IPS-11a (cell line): ENCODE data around the gene RBM14.
"Not testable (repeated sequence)": the region's sequence is repeated elsewhere in the genome, so short reads cannot be mapped to it uniquely, and the experiment has no call there.

Experiments
- H3K4me3 ChIP-seq: one replicate; pipeline ENCODE4 v1.5.1; 2013; ENCODE audit warnings: low read depth, low read length, control low read depth

Gene RBM14, protein sequence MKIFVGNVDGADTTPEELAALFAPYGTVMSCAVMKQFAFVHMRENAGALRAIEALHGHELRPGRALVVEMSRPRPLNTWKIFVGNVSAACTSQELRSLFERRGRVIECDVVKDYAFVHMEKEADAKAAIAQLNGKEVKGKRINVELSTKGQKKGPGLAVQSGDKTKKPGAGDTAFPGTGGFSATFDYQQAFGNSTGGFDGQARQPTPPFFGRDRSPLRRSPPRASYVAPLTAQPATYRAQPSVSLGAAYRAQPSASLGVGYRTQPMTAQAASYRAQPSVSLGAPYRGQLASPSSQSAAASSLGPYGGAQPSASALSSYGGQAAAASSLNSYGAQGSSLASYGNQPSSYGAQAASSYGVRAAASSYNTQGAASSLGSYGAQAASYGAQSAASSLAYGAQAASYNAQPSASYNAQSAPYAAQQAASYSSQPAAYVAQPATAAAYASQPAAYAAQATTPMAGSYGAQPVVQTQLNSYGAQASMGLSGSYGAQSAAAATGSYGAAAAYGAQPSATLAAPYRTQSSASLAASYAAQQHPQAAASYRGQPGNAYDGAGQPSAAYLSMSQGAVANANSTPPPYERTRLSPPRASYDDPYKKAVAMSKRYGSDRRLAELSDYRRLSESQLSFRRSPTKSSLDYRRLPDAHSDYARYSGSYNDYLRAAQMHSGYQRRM

DNA sequence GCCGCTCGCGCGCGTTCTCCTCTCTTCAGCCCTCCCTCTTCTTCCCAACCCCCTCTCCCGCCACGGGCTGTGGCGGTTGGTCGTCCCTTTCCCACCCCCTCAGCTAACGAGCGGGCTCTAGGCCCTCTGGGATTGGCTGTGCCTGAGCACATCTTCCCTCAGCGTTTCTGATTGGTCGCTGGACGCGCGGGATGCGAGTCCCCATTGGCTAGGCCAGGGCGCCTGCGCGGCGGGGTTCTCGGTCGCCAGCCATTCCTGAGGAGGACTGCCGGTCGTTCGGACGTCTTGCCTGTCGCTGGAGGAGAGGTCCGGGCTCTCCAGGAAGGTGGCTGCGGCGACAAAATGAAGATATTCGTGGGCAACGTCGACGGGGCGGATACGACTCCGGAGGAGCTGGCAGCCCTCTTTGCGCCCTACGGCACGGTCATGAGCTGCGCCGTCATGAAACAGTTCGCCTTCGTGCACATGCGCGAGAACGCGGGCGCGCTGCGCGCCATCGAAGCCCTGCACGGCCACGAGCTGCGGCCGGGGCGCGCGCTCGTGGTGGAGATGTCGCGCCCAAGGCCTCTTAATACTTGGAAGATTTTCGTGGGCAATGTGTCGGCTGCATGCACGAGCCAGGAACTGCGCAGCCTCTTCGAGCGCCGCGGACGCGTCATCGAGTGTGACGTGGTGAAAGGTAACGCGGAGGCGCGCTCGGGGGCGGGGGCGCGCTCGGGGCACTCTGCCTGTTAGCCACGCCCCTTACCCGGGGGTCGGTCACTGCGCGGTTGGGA lies at the start of gene RBM14:
Gene RBM14, plus strand, starts transcription at position 252 of the 776 bp plus-strand sequence. Its CDS starts 91 bp downstream, at position 343.
- peak within 1 kb of the TSS; percentile 98 for H3K4me3 ChIP-seq

DNA sequence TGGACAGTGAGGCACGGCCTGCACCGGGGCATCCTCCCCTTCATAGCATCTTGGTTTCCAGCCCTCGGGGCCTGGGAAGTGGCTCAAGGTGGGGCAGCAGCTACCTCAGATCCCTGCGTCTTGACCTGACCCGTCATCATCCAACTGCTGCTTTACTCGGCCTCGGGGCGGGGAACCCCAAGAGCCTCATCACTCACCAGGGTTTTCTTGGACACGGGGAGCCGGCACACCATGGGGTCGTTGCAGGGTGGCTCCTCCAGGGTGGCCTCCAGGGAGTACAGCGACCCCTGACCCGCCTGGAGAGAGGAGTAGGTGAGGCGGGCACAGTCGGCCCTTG lies 48.7 kb upstream of the RBM14 start:
- H3K4me3 ChIP-seq: no peak overlapping the region

GRCh38 chr11:66568124-66568916 lies 48.1 kb upstream of the RBM14 start, which contains the start of gene CTSF:
Gene CTSF (minus strand): TSS chr11:66568606. CDS start chr11:66568486, 120 bp downstream.
- H3K4me3 ChIP-seq: no peak within 1 kb of the TSS

- H3K4me3 ChIP-seq: no peak overlapping the region
Observed at GRCh38 chr11:66569076-66569475, 47.4 kb upstream of the RBM14 start.

DNA sequence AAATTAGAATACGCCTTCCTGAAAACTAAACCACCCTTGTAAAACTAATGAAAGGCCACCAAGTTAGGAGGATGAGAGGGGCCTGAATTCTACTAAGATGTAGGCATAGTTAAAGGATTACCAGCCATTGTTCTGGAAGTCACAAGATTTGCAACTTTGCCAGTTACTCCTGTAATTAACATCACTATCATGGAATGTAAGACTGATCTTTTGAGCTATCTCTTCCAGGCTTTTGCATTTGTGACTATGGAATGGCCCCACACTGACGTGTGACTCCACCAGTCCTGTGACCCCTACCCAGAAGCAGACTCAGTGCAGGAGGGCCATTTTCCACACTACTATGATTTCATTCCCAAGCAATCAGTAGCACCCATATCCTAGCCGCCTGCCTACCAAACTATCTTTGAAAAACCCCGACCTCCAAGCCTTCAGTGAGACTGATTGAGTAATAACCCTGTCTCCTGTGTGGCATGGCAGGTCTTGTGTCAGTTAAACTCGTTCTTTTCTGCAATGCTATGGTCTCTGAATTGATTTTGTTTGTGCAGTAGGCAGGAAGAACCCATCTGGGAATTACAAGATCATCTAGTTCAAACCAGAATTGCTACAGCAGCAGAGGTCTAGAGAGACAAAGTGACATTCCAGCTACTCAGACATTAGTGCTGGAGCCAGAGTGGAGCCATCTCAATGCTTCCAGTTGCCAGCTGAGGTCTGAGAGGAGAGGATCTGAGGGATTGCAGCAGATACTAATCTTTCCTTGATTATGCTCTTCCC lies 46.2 kb upstream of the RBM14 start:
- H3K4me3 ChIP-seq: no peak overlapping the region

DNA sequence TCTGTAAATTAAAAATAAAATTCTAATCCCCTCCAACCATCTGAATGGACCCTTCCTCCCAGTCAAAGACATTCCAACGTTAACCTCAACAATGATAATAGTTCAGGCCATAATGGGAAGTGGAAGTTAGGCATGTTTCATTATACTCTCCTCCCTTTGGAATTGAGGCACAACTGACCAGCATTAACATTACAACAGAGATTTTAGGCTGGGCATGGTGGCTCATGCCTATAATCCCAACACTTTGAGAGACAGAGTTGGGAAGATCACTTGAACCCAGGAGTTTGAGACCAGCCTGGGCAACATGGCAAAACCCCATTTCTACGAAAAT lies 45.6 kb upstream of the RBM14 start:
- no peak overlapping the region for H3K4me3 ChIP-seq

DNA sequence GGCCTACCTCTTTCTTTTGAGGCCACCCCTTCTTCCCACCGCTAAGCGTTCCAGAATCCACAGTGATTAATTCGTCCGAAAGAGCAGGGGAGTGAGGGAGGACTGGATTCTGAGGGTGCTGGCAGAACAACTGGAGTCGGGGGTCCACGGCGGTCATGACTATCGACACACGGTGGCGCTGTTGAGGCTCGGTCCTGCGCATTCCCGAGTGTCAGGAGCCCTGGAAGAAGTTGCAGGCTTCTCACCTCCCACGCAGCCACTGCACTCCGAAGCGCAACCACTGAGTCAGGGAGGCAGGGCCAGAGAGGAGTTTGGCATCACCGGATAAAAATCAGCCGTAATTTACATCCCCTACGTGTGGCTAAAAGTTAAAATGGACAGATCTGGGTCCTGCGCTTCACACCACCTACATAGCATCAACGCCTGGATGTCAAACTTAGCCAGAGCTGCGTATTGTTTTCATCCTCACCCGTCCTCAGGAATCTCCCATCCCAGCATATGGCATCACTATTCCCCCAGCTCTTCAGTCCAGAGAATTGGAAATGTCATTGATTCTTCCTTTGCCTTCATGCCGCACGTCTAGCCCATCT lies 37.3 kb upstream of the RBM14 start:
- H3K4me3 ChIP-seq: no peak overlapping the region

GRCh38 chr11:66580803-66581202 lies 35.6 kb upstream of the RBM14 start:
- no peak overlapping the region for H3K4me3 ChIP-seq

DNA sequence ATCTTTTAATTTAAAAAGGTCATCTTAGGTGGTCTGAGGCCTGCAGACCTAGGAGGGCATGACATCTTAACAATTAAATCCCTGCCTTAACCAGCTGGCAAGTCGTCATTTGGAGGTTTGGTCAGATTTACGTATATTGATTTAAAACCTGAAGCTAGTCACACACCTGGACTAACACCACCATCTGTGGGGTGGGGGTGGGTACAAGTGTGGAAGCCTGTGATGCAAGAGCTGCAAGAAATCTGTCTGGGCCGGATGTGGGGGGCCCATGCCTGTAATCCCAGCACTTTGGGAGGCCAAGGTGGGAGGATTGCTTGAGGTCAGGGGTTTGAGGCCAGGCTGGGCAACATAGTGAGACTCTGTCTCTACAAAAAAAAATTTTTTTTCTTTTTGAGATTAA lies 35.2 kb upstream of the RBM14 start:
- no peak overlapping the region for H3K4me3 ChIP-seq

DNA sequence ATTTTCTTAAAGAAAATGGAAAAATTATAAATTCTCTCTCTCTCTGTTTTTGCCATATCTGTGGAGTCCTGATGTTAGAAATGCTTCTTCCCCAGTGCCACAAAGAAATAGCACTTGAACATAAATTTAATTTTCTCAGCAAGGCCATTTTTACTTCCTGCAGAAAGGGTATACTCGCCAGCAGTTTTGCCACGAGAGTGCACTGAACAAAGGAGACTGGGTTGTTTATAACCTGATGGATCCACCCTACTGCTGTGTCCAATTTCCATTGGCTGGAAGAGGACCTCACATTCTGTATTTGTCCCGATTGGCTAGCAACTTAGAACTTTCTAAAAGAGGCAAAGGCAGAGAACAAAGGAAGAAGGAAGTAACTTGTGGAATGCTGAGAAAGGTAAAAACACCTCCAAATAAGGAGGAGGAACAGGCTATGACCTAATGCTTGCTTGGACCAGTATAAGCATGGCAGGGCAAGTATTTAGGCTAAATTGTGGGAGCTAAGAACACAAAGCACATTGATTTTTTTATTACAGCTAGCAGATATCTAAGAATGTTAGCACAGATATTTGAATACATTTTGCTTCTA lies 33.8 kb upstream of the RBM14 start:
- H3K4me3 ChIP-seq: not testable (repeated sequence)

DNA sequence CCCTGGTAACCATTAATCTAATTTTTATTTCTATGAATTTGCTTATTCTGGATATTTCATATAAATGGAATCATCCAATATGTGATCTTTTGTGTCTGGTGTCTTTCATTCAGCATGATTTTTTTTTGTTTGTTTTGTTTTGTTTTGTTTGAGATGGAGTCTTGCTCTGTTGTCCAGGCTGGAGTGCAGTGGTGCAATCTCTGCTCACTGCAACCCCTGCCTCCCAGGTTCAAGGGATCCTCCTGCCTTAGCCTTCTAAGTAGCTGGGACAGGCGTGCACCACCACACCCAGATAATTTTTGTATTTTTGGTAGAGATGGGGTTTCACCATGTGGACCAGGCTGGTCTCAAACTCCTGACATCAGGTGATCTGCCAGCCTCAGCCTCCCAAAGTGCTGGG lies 31.0 kb upstream of the RBM14 start:
- not testable (repeated sequence) for H3K4me3 ChIP-seq

- H3K4me3 ChIP-seq: no peak overlapping the region
Observed at GRCh38 chr11:66586136-66586535, 30.3 kb upstream of the RBM14 start.

DNA sequence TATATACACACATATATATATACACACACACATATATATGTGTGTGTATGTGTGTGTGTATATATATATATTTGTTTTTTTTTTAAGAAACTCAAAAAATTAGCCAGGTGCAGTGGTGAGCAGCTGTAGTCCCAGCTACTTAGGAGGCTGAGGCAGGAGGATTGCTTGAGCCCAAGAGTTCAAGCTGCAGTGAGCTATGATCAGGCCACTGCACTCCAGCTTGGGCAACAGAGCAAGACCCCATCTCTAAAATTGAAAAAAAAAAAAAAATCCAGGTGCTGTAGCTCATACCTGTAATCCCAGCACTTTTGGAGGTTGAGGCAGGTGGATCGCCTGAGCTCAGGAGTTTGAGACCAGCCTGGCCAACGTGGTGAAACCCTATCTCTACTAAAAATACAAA lies 27.1 kb upstream of the RBM14 start:
- H3K4me3 ChIP-seq: not testable (repeated sequence)

DNA sequence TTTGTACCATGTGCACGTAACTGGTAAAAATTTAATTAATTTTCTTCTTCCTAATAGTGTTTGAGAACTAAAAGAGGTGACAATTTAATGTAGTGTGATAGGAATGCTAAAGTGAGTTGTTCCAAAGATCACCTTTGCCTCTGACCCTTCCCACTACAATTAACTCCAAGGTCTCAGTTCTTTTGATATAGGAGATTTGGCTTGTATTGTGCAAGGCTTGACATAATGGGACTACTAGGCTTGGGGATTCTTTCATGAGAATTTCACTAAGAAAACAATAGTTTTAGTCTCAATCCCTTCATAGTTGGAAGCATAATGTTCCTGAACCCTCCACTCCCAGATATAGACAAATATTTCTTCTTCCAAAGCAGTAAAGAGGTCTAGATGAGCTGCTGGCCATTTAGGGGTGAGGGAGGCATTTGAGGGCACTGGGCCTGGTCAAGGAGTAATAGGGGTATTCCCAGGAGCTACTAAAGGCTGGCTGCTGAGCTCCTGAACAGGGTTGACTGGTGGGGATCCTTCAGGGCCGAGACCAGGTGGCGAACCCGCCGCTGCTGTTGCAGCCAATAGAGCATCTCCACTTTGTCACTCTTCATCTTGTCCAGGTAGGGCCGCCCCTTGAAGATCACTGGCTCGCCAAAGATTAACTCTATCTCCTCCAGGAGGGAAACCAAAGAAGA lies 26.3 kb upstream of the RBM14 start:
- no peak overlapping the region for H3K4me3 ChIP-seq

DNA sequence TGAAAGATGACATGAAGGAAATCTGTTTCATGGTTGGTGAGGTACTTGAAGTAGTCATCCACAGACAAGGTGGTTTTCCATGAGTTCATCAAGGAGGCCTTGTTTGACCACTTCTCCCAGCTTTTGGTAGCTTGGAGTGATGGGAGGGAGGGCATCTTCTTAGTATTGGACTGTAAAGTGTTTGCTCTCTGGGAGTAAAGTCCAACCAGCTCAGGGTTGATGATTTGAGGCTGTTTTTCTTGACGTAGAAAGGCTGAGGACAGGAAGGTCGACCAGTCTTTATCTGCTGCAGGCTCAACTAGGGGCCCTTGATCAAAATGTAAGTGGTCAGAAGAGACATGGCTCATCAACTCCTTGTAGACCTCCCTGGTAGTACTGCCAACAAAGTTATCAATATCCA lies 25.3 kb upstream of the RBM14 start:
- no peak overlapping the region for H3K4me3 ChIP-seq

DNA sequence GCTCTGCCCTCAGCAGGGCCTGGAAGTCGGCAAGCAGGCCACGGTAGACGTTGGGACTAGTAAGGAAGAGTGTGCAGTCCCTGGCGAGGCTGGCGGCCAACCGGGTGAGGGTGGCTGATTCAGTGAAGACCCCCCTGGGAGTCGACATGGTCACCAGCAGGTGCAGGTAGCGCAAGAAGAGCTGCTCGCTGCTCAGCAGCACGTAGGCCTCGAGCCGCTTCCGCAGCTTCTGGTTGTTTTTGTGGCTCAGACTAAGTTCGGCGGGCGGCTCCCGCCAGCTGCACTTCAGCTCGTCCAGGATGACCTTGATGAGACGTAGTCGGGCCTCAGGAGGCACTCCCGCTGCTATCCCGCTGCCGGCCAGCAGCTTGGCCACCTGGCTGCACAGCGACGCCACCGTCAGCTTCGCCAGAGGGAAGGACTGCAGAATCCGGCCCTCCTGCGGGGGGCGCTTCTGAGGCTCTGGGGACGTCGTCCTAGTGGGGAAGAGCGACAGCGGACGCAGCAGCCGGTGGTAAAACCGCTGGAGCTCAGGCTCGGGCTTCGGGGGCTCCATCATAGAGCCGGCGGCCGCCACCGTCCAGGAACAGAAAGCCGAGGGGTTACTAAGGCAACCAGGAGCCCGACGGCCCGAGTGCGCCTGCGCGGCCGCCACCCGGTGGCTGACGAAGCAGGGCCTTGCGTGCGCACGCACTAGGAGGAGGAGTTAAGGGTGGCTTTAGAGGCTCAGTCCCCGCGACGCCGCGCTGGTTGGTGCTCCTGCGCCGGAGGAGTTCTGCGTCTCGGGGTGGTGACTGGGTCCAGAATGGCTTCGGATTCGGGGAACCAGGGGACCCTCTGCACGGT lies 23.8 kb upstream of the RBM14 start, which contains the start of the genes CCDC87 and CCS:
Gene CCDC87, minus strand, starts transcription at position 607 of the 846 bp plus-strand sequence. Its CDS starts 48 bp downstream, at position 559.
Gene CCS, plus strand, starts transcription at position 729 of the 846 bp plus-strand sequence. Its CDS starts 77 bp downstream, at position 806.
- peak within 1 kb of the TSS; percentile 60 for H3K4me3 ChIP-seq

GRCh38 chr11:66593303-66593635 lies 23.2 kb upstream of the RBM14 start:
- peak overlapping the region; percentile 60 for H3K4me3 ChIP-seq

- peak overlapping the region; percentile 60 for H3K4me3 ChIP-seq
Observed at GRCh38 chr11:66593650-66594049, 22.8 kb upstream of the RBM14 start.
